ENCODE results near the gene WNT1.

The WNT1 gene

GRCh38 chr12:48981757-48982157, 3.6 kb downstream of the WNT1 start:
- DNase-seq, result no peak

DNA sequence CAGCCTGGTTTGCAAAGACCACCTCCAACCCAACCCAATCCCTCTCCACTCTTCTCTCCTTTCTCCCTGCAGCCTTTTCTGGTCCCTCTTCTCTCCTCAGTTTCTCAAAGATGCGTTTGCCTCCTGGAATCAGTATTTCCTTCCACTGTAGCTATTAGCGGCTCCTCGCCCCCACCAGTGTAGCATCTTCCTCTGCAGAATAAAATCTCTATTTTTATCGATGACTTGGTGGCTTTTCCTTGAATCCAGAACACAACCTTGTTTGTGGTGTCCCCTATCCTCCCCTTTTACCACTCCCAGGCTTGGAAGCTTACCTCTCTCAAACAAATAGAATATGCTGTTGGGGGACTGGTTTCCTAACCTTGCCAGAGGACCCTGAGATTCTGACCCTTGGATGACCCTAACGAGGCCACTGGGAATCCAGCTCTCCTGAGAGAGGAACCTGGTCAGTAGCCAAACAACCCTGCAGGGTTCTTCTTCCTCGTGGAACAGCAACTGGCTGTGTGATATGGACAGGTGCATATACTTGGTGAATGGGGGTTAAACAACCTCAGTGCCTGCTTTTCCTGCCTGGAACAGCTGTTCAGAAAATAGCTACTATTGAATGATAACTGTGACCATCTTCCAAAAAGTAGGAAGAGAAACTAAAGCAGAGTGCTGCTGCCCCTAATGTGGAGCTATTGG, 4.4 kb downstream of the WNT1 start:
- DNase-seq, result no peak

- no peak for DNase-seq
Observed at GRCh38 chr12:48985475-48985897, 7.4 kb downstream of the WNT1 start.

- DNase-seq, result no peak
Observed at GRCh38 chr12:48985901-48986300, 7.8 kb downstream of the WNT1 start.

GRCh38 chr12:48986720-48987291, 8.7 kb downstream of the WNT1 start:
- DNase-seq, result no peak

DNA sequence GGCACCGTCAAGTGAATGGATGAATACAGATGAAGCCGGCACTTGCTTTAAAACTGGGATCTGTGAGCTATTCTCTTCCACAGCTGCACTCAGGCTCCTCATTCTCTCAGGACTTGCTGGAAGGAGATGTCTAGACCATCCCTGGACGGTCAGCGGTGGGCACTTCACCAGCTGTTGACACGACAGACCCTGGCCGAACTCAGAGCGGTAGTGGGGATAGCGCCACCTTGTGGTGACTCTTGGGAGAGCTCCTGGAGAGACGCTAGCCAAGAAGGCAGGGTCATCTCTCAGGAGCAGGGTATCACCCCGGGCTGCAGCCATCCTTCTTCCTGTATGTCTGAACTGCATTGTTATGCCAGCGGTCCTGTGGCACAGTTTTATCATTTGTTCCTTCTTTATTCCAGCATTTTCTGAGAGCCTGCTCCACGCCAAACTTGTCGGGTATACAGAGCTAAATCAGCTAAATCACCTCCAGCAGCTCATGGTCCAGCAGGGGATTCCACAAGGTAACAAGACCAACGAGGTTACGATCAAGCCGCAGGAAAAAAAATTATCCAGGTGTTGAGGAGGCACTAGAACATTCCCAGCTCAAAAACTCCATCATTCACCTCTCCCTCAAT, 10.0 kb downstream of the WNT1 start:
- peak; percentile 66 to 75 for DNase-seq

- DNase-seq, result no peak
Observed at GRCh38 chr12:48990552-48990951, 12.4 kb downstream of the WNT1 start.

GRCh38 chr12:48991247-48992050, 13.3 kb downstream of the WNT1 start:
- no peak for DNase-seq

DNA sequence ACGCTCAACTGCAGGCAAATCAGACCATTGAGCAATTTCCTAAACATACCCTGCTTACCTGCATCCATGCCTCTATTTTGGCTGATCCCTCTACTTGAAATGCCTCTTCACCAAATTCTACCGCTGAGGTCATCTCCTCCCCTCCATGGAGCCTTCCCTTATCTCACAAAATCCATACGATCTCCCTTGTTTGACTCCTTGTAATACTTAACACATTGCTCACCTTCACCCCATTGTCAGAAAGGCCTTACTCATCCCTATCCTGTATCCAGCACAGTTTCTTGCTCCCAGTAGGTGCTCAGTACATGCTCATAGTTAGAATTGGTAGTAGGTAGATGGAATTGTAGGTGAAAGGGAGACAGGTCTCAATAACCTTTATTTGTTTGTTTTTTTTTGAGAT, 15.7 kb downstream of the WNT1 start:
- no peak for DNase-seq

DNA sequence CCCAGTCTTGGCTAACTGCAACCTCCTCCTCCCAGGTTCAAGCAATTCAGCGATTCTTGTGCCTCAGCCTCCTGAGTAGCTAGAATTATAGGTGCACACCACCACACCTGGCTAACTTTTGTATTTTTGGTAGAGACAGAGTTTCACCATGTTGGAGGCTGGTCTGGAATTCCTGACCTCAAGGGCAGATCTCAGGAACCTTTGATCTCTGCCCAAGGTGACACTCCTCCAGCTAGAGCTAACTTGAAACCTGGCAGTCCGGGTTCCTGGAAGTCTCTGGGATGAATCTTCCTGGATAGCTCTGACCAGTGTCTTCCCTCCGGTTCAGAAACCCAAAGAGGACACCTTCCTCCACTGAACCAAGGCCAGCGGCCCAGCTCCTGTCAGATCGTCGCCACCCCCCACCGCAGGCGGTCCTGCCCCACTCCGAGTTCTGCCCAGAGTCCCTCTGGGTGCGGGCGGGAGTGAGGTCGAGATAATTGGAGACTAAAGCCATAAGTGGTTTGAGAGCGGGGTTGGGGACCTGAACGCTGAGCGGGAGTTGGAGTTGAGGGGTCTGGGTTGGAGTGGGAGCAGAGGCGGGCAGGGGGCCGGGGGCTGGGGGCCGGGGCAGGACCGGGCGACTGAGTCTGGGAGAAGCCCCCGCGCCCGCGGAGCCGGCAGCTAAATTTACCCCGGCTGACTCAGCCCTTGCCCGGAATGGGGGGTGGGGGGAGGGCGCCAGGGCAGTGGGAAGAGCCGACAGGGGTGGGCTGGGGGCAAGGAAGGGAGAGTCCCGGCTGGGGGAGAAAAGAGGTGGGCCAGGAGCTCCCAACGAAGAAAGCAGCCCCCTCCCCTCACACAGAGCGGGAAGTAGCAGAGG, 16.3 kb downstream of the WNT1 start:
- DNase-seq, result no peak

- DNase-seq, result peak; percentile 53 to 54
Observed at GRCh38 chr12:48995086-48995879, 17.2 kb downstream of the WNT1 start.

- DNase-seq, result peak; percentile 69 to 75
Observed at GRCh38 chr12:48996794-48997718, 18.9 kb downstream of the WNT1 start.

GRCh38 chr12:48997719-48998496, 19.8 kb downstream of the WNT1 start:
- peak; percentile 37 to 56 for DNase-seq

DNA sequence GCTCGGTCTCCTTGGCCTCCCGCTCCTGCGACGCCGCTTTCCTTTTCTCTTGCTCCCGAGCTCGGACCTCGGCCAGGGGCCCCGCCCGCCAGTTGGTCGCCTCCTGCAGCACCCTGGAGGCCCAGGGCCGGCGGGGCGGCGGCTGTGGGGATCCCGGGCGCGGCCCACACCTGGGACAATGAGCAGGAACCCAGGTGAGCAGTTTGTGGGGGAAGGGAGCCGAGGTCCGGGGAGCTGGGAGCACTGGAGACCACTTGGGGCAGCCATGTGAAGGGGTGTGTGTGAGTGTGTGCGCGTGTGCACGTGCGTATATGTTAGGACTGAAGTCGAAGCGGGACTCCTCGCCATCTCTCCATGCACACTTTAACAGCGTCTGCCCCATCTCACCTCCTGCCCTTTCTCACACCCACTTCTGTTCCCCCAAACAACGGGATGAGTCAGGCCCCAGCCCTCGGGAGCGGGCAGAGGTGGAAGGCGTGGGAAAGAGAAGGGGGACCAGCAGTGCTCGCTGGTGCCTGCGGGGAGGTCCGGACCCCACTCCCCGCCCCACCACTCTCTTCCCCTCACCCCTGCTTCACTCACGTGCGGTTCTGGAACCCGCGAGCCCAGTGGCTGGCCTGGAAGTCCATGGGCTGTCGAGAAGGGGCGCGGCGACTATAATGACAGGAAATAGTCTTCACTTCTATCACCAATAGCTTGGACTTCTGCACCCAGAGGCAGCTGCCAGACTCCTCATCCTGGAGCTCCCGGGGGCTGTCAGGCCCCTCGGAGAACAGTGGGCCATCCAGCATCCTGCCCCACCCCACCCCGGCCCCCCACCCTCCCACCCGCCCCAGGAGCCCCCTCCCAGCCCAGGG, 20.6 kb downstream of the WNT1 start:
- peak in 1 of 2 donors; percentile 25 for DNase-seq

DNA sequence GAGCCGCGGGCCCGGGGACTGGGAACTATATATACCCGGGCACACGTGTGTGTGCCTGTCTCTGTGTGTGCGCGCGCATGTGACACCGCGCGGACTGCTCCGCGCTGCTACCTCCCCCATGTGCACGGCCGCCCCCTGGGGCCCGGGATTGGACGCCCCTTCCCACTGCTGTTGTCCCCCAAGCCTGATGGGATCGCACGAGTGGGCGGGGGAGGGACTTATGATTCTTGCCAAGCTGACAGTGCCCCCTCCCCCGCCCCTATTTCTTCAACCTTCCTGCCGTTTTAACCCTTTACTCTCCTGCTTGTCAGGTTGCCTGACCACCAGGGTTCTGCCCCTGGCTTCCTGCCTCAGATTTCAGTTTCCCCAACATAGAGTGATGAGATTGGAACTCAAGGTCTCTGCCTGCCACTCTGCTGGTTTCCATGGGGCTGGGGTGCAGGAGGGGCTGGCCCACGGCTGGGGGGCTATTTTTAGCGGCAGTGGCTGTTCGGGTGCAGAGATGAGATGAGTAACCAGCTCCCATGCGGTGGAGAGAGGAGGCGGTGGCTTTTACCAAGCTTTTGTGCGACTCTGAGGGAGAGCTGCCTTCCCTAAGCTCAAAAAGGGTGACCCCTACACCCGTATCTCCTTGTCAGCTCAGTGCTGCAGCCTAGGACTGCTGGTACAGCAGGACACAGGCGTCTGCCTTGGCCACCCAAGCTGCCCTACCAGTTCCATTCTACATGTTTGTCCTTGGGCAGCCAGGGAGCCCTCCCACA, 21.4 kb downstream of the WNT1 start, which contains the start of gene DDN:
TSS of gene DDN (minus strand) at position 5 of the 761 bp plus-strand sequence. CDS start 88 bp downstream, outside the sequence.
- peak; percentile 46 for DNase-seq

GRCh38 chr12:49000346-49000745, 22.2 kb downstream of the WNT1 start:
- no peak for DNase-seq

DNA sequence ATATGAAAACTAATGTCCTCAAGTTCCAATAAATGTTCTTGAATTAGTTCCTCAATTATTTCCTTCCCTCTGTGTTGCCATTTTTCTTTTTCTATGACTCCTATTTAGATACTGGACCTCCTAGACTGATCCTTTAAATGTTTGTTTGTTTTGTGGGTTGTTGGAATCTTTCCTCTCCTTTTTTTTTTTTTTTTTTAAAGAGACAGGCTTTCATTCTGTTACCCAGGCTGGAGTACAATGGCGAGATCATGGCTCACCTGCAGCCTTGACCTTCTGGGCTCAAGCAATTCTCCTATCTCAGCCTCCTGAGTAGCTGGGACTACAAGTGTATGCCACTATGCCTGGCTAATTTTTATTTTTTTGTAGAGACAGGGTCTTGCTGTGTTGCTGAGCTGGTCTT, 30.8 kb downstream of the WNT1 start:
- DNase-seq, result no peak

Data from CD4-positive, alpha-beta T cell treated with Interleukin-4 for 1 hour (primary cell).